DMS79 (cell line): ENCODE results near the gene DNAJB8.

Experiments
- DNase-seq: peaks from one replicate; lab custom pipeline; 2025; lab: John Stamatoyannopoulos, UW

DNAJB8 gene

DNA sequence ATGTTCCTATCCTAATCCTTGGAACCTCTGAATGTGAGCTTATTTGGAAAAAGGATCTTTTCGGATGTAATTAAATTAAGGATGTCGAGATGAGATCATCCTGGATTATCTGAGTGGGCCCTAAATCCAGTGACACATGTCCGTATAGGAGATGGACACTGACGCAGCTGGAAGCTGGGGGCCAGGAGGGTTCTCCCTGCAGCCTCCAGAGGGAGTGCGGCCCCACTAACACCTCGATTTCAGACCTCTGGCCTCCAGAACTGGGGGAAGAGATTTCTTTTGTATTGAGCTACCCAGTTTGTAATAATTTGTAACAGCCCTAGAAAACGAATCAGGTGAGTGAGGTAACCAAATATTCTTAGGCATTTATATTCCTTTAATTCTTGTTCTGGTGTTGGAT lies 2.5 kb downstream of the DNAJB8 start:
- DNase-seq: no peak

- no peak for DNase-seq
Observed at GRCh38 chr3:128463771-128464170, 2.9 kb downstream of the DNAJB8 start.

DNA sequence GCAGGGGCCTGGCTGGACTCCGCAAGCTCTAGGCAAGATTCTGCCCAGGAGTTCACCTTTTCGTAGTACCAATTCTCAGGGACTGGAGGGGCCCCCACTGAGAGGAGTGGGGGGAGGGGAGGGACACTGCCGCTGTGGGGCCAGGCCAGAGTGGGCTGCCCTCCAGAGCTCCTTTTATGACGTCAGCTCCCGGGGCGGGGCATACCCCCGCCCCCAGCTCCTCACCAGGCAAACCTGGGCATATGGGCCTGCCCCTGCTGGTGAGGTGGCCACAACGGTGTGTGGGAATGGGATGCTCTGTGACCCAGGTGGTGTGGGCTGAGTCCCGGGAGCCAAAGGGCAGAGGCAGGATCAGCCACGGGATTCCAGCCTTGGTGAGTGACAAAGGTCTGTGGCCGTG lies 3.3 kb downstream of the DNAJB8 start:
- DNase-seq: no peak

DNA sequence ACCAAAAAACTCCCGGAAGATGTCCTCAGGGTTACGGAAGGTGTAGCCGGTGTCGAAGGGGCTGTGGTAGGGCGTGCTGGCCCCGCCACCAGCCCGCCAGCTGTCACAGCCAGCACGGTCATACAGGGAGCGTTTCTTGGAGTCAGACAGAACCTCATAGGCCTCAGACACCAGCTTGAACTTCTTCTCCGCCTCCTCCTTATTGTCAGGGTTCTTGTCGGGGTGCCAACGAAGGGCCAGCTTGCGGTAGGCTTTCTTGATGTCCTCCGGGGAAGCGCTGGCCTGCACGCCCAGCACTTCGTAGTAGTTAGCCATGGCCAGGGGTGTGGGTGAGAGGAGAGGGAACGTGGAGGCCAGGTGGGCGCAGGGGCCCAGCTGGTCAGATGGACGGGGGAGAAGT lies 3.8 kb downstream of the DNAJB8 start:
- no peak for DNase-seq

DNA sequence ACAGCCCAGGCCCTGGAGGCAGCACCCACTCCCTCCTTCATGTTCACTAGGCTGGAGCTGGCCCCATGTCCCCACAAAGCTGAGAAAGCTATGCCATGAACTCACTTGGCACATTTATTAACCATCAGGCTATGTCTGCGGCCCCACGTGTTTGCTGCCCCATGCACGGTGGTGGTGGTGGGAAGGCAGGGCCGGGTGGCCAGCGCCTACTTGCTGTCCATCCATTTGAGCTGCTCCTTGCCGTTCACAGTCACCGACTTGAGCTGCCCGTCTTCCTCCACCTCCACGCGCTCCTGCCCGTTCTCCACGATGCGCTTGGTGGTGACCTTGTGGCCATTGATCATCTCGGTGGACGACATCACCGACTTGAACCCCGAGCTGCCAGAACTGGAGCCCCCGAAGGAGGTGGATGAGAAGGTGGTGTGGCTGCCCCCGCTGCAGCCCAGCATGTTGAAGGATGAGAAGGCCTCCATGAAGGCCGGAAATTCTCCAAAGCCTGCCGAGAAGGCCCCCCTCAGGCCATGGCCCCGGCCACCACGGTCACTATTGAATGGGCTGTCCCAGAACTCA lies 4.3 kb downstream of the DNAJB8 start:
- DNase-seq: no peak

DNA sequence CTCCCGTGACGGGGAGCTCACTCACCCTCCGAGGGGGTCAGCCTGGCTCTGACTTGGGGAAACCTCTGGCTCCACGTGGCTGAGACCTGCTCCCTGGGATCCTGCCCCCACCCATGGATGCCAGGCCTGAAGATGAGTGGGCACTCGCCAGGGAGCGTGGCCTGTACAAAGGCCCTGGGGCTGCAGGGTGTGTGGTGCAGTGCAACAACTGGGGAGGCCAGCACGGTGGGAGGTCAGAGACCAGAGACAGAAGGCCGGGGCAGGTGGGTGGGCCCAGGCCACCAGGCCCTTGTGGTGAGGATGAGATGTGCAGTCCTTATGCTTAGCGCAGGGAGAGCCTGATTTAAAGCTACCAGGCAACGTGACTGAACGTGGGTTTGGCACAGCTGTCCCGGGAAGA lies 5.0 kb downstream of the DNAJB8 start:
- no peak for DNase-seq

- no peak for DNase-seq
Observed at GRCh38 chr3:128459461-128459820, 7.2 kb downstream of the DNAJB8 start.

DNA sequence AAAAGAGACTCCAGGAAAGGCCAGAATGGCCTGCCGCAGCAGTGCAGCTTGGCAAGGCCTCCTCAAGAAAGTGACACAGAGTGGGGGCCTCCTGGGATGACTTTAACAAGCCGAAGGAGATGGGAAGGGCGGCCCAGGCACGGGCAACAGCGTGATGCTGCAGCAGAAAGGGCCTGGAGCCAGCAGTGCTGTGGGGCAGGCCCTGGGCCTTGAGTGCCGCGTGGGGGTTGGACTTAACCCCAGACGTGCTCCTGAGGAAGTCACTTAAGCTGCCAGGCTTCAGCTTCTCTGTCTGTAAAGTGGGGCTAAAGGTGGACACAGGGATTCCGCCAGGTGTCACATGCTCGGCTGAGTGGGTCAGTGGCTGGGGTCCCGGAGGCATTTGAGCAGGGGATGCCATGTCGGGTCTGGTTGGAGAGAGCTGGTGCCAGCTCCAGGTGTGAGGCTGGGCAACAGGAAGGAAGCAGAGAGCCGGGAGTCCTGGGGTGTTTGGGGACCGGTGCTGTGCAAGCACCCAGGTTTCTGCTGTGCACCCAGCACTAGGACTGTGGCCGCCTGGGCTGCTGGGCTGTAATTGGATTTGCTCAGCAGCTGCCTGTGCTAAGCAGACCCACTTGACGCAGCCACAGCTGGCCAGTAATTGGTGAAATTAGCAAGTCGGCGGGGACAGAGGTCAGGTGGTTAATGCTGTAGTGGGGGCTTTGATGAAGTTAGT lies 7.8 kb downstream of the DNAJB8 start:
- no peak for DNase-seq

DNA sequence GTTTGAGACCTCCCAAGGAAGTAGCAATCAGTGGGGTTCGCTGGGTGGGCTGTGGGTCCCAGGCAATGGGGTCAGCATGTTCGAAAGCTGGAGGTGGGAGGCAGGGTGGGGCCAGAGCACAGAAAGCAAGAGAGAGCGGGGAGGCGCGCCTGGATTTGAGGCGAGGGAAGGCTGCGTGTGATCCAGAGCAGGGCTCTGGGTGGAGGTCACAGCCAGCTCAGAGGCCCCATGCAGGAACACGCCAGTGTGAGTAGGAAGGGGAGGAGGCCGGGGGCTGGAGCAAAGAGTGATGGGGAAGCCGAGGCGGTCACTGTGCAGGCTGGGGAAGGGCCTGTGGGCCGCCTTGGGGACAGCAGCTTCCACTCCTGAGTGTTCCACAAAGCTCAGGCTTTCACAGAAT lies 8.8 kb downstream of the DNAJB8 start:
- DNase-seq: no peak

DNA sequence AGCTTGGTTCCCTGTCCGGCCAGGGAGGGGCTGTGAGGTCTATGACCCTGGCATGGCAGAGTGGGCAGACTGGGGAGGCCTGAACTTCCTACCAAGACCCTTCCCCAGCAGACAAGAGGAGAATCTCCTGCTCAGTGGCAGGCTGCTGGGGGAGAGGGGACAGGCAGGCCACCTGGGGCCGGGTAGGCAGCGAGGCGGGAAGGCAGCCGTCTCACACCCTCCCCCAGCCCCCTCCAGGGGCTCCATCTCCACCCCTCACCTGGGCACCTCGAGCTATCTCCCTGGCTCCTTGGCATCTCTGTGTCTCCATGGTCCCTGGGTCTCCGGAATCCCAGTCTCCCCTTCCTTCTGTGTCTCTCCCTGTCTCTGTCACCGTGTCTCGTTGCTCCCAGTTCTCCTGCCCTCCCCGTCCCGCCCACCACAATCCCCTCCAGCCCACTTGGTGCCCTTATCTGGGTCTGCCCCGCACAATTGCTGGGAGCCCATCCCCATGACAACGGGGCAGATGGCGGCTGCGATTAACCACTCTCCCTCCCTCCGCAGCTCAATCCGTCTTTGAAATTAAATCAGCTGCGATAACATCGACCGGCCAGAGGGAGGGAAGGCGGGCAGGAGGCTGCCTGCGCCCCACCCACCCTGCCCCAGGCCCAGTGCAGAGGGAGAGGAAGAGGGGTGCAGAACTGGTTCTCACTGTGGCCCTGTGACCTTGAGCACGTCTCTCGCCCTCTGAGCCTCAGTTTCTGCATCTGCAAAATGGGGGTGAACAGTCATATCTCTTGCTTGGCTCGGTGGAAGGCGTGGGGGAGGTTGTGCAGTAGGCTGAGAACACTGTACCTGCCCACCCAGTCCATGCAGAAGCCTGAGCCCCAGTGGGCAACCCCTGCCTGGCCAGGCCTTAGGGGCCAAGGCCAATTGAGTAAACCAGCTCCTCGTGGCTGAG lies 9.6 kb downstream of the DNAJB8 start:
- DNase-seq: no peak

- no peak for DNase-seq
Observed at GRCh38 chr3:128455786-128456748, 10.6 kb downstream of the DNAJB8 start.

- no peak for DNase-seq
Observed at GRCh38 chr3:128455116-128455515, 11.6 kb downstream of the DNAJB8 start.

GRCh38 chr3:128454310-128454618 lies 12.4 kb downstream of the DNAJB8 start:
- no peak for DNase-seq

DNA sequence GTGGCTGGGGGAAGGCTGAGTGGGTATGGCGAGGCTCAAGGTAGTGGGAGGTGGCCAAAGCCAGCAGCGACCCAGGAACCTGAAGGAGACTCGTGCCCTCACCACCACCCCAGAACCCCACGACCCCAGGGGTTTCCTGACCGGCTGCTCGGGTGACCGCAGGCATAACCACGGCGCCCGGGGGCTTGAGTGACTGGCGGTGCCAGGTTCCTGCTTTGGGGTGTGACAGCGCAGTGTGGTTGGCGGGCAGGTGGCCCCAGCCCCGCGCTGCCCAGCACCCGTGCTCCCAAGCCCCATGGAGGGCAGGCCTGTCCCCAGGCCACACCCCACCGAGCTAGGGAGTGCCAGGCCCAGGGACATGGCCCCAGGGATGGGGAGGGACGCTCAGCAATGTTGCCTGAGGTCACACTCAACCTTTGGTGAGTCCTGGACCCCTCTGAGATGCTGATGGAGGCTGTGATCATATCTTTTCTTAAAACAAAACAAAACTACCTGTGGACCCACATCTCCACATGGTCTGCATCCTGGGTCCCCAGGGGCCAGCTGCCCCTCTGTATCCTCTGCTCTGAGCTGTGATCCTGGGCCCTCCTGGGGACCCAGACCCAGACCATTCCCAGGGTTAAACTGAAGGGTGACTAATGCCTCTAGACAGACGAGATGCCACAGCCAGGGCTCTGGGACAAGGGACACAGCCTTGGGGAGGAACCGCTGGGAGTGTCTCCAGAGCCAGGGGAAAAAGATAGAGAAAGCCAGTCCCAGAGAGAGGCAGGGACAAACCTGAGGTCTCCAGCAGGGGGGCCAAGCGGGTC lies 13.0 kb downstream of the DNAJB8 start:
- no peak for DNase-seq

DNA sequence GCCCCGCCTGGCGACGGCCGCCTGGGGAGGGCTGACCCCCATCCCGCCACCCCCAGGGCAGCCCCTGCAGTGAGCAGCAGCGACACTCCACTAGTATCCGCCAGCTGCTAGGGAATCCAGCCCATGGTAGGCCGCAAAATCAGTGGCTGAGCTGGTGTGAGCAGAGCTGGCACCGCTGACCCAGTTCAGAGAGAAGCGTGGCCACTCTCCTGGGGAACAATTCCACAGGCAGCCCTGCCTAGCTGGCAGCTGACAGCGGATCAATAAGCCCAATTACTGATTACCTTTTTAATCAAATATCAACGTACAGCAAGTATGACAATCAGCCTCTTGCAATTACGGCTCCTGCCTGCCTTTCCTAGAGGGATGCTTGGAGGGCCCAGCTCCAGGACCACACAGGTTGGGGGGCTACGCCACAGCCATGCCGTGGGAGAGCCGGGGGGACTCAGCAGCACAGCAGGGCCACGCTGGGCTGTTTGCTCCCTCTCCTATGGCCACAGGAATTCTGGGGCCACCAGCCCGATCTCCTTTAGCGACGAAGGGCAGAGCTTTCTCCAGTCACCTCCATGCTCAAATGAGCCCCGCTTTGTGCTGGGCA lies 13.9 kb downstream of the DNAJB8 start:
- no peak for DNase-seq

DNA sequence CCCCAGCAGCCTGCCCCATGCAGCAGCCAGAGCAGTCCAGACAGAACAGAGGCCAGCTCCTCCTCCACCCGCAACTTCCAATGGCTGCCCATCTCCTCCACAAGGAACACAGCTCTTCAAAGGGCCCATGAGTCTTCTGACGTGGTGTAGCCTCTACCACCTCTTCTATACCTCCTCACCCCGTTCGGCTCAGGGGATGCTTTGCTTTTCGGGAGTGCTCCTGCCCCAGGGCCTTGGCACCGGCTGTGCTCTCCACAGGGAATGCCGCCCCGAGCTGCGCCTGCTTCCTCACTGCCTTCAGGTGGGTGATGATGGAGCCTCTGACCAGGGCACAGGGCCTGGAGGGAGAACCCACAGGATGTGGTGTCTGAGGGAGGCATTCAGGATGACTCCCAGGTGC lies 14.6 kb downstream of the DNAJB8 start:
- no peak for DNase-seq

DNA sequence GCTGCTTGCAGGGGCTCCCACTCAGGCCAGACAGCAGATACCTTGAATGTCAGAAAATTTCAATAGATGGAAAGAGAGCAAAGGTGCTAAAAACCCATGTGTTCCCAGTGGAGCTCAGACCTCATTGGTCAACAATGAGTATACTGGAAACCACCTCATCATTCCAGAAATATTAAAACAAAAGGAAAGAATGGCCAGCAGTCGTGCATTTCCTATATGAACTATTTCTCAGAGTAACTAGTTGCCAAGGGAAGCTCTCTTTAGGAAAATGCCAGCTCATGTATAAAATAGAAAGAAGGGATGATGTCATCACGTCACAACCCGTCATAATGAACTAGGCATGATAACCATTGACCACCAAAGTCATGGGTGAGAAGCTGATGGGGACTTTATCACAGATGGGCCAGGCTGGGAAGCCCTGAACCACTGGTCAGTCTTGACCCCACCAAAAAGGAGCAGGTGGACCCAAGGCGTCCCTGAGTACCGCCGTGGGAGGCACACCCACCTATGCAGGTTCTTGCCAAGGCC lies 17.5 kb downstream of the DNAJB8 start:
- DNase-seq: no peak

GRCh38 chr3:128448491-128448890 lies 18.2 kb downstream of the DNAJB8 start:
- no peak for DNase-seq

- DNase-seq: no peak
Observed at GRCh38 chr3:128447561-128448013, 19.1 kb downstream of the DNAJB8 start.

- no peak for DNase-seq
Observed at GRCh38 chr3:128446821-128447220, 19.9 kb downstream of the DNAJB8 start.
